Neural cell (in vitro differentiated cells): ENCODE measurements around the gene DST. TPM values are rescaled to one million over a fixed set of nuclear protein-coding genes. Genes with fewer than 3 reads are reported as not detected.

Source experiments
- H2AFZ ChIP-seq: fragments of 200-600, 300-800 bp; sonication (generic), shearing (Covaris generic); 2 replicates; pipeline ENCODE4 v1.6.0; 2014; ENCODE audit warnings: low read depth, mild to moderate bottlenecking, antibody characterized with exemption, low read length, moderate library complexity
- H3F3A ChIP-seq: fragments of 200-600 bp; shearing (Covaris generic); 2 replicates; pipeline ENCODE4 v1.6.1; 2016; ENCODE audit warnings: mild to moderate bottlenecking, moderate library complexity, mixed read lengths, antibody characterized with exemption, low read length; ENCODE audit not compliant: insufficient read depth, poor library complexity, severe bottlenecking
- H3K27ac ChIP-seq: fragments of 200-600, 300-800 bp; sonication (generic), shearing (Covaris generic); 2 replicates; pipeline ENCODE4 v1.5.1; 2014; ENCODE audit warnings: mild to moderate bottlenecking, low read length, moderate library complexity
- H3K27me3 ChIP-seq: fragments of 300-800, 200-600 bp; sonication (generic), shearing (Covaris generic); 2 replicates; pipeline ENCODE4 v1.6.0; 2014; ENCODE audit warnings: mild to moderate bottlenecking, low read depth, low read length, moderate library complexity; ENCODE audit not compliant: insufficient read depth
- H3K36me3 ChIP-seq: fragments of 300-800, 200-600 bp; sonication (generic), shearing (Covaris generic); 2 replicates; pipeline ENCODE4 v1.5.1; 2014; ENCODE audit warnings: mild to moderate bottlenecking, antibody characterized with exemption, low read length, moderate library complexity; ENCODE audit not compliant: insufficient read depth
- H3K4me2 ChIP-seq: fragments of 300-800, 200-600 bp; sonication (generic), shearing (Covaris generic); 2 replicates; pipeline ENCODE4 v1.6.0; 2014; ENCODE audit warnings: mild to moderate bottlenecking, low read length
- H3K4me3 ChIP-seq: fragments of 300-800, 200-600 bp; sonication (generic), shearing (Covaris generic); 2 replicates; pipeline ENCODE4 v1.5.1; 2014; ENCODE audit warnings: mild to moderate bottlenecking, low read length, moderate library complexity
- H3K79me2 ChIP-seq: fragments of 200-600 bp; shearing (Covaris generic); replicated peaks from 2 replicates; pipeline ENCODE4 v1.6.0; 2014; ENCODE audit warnings: mild to moderate bottlenecking, low read length, moderate library complexity; ENCODE audit not compliant: insufficient read depth
- H3K9ac ChIP-seq: fragments of 300-800, 200-600 bp; sonication (generic), shearing (Covaris generic); 2 replicates; pipeline ENCODE4 v1.6.1; 2016; ENCODE audit warnings: mild to moderate bottlenecking, low read length, mixed read lengths
- H3K9me2 ChIP-seq: fragments of 200-600 bp; shearing (Covaris generic); 2 replicates; pipeline ENCODE4 v1.6.1; 2016; ENCODE audit warnings: mild to moderate bottlenecking, low read length, mixed read lengths; ENCODE audit not compliant: insufficient read depth
- H3K9me3 ChIP-seq: fragments of 200-600, 300-800 bp; sonication (generic), shearing (Covaris generic); 2 replicates; pipeline ENCODE4 v1.6.1; 2016; ENCODE audit warnings: mild to moderate bottlenecking, mixed run types, low read length, moderate library complexity, mixed read lengths
- H4K20me1 ChIP-seq: fragments of 200-600 bp; shearing (Covaris generic); 2 replicates; pipeline ENCODE4 v1.6.1; 2016; ENCODE audit warnings: mild to moderate bottlenecking, mixed run types; ENCODE audit not compliant: insufficient read depth
- EP300 ChIP-seq: fragments of 450-650 bp; conservative IDR thresholded peaks from 2 replicates; pipeline ENCODE4 v1.6.1; 2014; ENCODE audit warnings: antibody characterized with exemption, mild to moderate bottlenecking, moderate library complexity; ENCODE audit not compliant: poor library complexity, severe bottlenecking
- EZH2 ChIP-seq: fragments of 200-600, 300-800 bp; shearing (Covaris generic), sonication (generic); IDR thresholded peaks from 2 replicates; pipeline ENCODE4 v1.6.1; 2014; ENCODE audit warnings: antibody characterized with exemption, low read length, borderline replicate concordance, mild to moderate bottlenecking; ENCODE audit not compliant: insufficient read depth, poor library complexity, severe bottlenecking
- MXI1 ChIP-seq: fragments of 450-650 bp; conservative IDR thresholded peaks from 2 replicates; pipeline ENCODE4 v1.6.1; 2014; ENCODE audit warnings: antibody characterized with exemption, mild to moderate bottlenecking; ENCODE audit not compliant: poor library complexity, severe bottlenecking
- POLR2AphosphoS5 ChIP-seq: IDR thresholded peaks from 2 replicates; pipeline ENCODE4 v1.6.1; 2012
- RAD21 ChIP-seq: fragments of 450-650 bp; conservative IDR thresholded peaks from 2 replicates; pipeline ENCODE4 v1.6.1; 2014; ENCODE audit warnings: antibody characterized with exemption, mild to moderate bottlenecking, moderate library complexity
- REST ChIP-seq: IDR thresholded peaks from 2 replicates; pipeline ENCODE4 v1.6.1; 2012; ENCODE audit warnings: borderline replicate concordance
- SMC3 ChIP-seq: fragments of 450-650 bp; conservative IDR thresholded peaks from 2 replicates; pipeline ENCODE4 v1.6.1; 2014; ENCODE audit warnings: antibody characterized with exemption, mild to moderate bottlenecking, moderate library complexity; ENCODE audit not compliant: poor library complexity
- TAF1 ChIP-seq: IDR thresholded peaks from 2 replicates; pipeline ENCODE4 v1.6.1; 2012; ENCODE audit warnings: low read depth
- polyA plus RNA-seq: library from polyadenylated mRNA; depleted of rRNA; stranded (reverse); fragments of >200 nt; gene quantifications from 2 replicates; pipeline ENCODE4 v1.2.3, GENCODE V29; 2014
- TF ChIP-seq, protein P1 (sequence below): fragments of 450-650 bp; IDR thresholded peaks from 2 replicates; pipeline ENCODE4 v1.5.1; 2014; ENCODE audit warnings: antibody characterized with exemption, mild to moderate bottlenecking, moderate library complexity; ENCODE audit not compliant: poor library complexity, severe bottlenecking

Gene DST
- polyA plus RNA-seq, 1 donor from 2014 or later, result 118 TPM

DNA sequence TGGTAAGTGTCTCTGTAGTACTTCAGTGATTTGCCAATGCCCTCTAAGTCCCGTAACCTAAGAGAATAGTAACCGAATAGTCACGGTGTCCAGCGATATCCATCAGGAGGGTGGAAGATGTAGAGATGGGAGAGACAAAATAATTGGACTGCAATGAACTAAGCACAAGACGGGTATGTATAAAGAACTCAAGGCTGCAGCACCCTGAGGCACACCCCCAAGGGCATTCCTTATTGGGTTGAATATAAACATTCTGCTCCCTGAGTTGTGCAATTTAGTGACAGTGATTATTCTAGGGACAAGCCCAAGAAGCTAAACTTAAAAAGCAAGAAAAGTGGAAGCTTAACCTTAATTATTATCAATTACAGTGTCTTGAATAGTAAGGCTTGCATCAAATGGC, 14.6 kb downstream of the DST start:
- no peak overlapping the region for H3K4me2 ChIP-seq
- no peaks in the 10 kb centered on the region for H3F3A ChIP-seq
- no peaks in the 10 kb centered on the region for H3K9me2 ChIP-seq
- no peak overlapping the region for H3K27ac ChIP-seq
- H3K79me2 ChIP-seq, result no peaks in the 10 kb centered on the region
- H3K36me3 ChIP-seq, result peaks cover 18% of the 10 kb centered on the region
- H3K4me3 ChIP-seq, result no peak overlapping the region
- H4K20me1 ChIP-seq, result no peaks in the 10 kb centered on the region
- H3K9me3 ChIP-seq, result no peaks in the 10 kb centered on the region
- H3K27me3 ChIP-seq, result no peaks in the 10 kb centered on the region
- H2AFZ ChIP-seq, result no peak overlapping the region
- H3K9ac ChIP-seq, result no peak overlapping the region
- TF ChIP-seq TAF1, result no peak

GRCh38 chr6:56625356-56625755, 17.3 kb downstream of the DST start:
- H3F3A ChIP-seq, result no peaks in the 10 kb centered on the region
- no peaks in the 10 kb centered on the region for H3K9me2 ChIP-seq
- TF ChIP-seq EP300 (no peak), RAD21 (no peak), TAF1 (no peak), MXI1 (no peak), POLR2AphosphoS5 (no peak), EZH2 (no peak), REST (no peak), SMC3 (no peak)
- TF ChIP-seq, protein P1, sequence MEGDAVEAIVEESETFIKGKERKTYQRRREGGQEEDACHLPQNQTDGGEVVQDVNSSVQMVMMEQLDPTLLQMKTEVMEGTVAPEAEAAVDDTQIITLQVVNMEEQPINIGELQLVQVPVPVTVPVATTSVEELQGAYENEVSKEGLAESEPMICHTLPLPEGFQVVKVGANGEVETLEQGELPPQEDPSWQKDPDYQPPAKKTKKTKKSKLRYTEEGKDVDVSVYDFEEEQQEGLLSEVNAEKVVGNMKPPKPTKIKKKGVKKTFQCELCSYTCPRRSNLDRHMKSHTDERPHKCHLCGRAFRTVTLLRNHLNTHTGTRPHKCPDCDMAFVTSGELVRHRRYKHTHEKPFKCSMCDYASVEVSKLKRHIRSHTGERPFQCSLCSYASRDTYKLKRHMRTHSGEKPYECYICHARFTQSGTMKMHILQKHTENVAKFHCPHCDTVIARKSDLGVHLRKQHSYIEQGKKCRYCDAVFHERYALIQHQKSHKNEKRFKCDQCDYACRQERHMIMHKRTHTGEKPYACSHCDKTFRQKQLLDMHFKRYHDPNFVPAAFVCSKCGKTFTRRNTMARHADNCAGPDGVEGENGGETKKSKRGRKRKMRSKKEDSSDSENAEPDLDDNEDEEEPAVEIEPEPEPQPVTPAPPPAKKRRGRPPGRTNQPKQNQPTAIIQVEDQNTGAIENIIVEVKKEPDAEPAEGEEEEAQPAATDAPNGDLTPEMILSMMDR, result no peak
- no peak overlapping the region for H3K4me2 ChIP-seq
- H2AFZ ChIP-seq, result no peak overlapping the region
- H3K9ac ChIP-seq, result no peak overlapping the region
- H3K9me3 ChIP-seq, result no peaks in the 10 kb centered on the region
- H3K27me3 ChIP-seq, result no peaks in the 10 kb centered on the region
- H3K4me3 ChIP-seq, result no peak overlapping the region
- H4K20me1 ChIP-seq, result no peaks in the 10 kb centered on the region
- H3K27ac ChIP-seq, result no peak overlapping the region
- H3K36me3 ChIP-seq, result peaks cover 10% of the 10 kb centered on the region
- H3K79me2 ChIP-seq, result no peaks in the 10 kb centered on the region

DNA sequence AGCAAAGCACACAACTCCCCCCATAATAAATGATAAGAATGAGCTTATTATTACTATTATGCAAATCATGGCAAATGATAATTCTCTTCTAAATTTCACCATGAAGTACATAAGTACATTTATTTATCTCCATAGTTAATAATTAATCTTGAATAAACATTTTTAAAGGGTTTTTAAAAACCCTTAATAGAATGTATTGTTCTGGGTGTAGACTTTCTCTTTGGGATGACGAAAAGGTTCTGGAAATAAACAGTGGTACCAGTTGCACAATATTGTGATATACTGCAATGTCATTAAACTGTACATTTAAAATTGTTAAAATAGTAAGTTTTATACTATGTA, 18.0 kb downstream of the DST start:
- Histone ChIP-seq H3K9ac (no peak overlapping the region), H4K20me1 (no peaks in the 10 kb centered on the region), H3K4me3 (no peak overlapping the region), H2AFZ (no peak overlapping the region), H3K4me2 (no peak overlapping the region), H3K27ac (no peak overlapping the region), H3K9me3 (no peaks in the 10 kb centered on the region), H3K36me3 (peaks cover 10% of the 10 kb centered on the region), H3K27me3 (no peaks in the 10 kb centered on the region), H3F3A (no peaks in the 10 kb centered on the region), H3K79me2 (no peaks in the 10 kb centered on the region), H3K9me2 (no peaks in the 10 kb centered on the region)
- TF ChIP-seq SMC3 (no peak), EP300 (no peak), TAF1 (no peak), RAD21 (no peak), POLR2AphosphoS5 (no peak), EZH2 (no peak)
- TF ChIP-seq, protein P1, result no peak
